ENCODE measurements around the gene MX1.

Gene MX1

GRCh38 chr21:41483973-41484372 is 57.9 kb downstream of the MX1 start:
- Histone ChIP-seq H3K27me3 (ENCODE audit: insufficient read depth, low read length) (no peaks in the 10 kb centered on the region), H3K9ac (ENCODE audit: low read depth, low read length) (no peak overlapping the region), H3K4me3 (ENCODE audit: low read length) (no peak overlapping the region), H3K4me1 (ENCODE audit: insufficient read depth, low read length) (peaks cover 11% of the 10 kb centered on the region; the same call in 1 of the 2 replicates), H3K9me3 (ENCODE audit: insufficient read depth, low read depth, low read length) (no peaks in the 10 kb centered on the region), H3K36me3 (ENCODE audit: insufficient read depth, low read depth, low read length) (0 out of 2 replicates have a peak, but pooled peaks cover 4% of the 10 kb centered on the region), H3K27ac (ENCODE audit: low read length) (no peak overlapping the region)

- Histone ChIP-seq H3K27me3 (ENCODE audit: insufficient read depth, low read length) (no peaks in the 10 kb centered on the region), H3K4me1 (ENCODE audit: insufficient read depth, low read length) (no peaks in the 10 kb centered on the region), H3K36me3 (ENCODE audit: insufficient read depth, low read depth, low read length) (0 out of 2 replicates have a peak, but pooled peaks cover 4% of the 10 kb centered on the region), H3K27ac (ENCODE audit: low read length) (no peak overlapping the region), H3K4me3 (ENCODE audit: low read length) (no peak overlapping the region), H3K9ac (ENCODE audit: low read depth, low read length) (no peak overlapping the region), H3K9me3 (ENCODE audit: insufficient read depth, low read depth, low read length) (no peaks in the 10 kb centered on the region)
These were observed 61.0 kb downstream of the MX1 start for GRCh38 chr21:41487082-41487481.

DNA sequence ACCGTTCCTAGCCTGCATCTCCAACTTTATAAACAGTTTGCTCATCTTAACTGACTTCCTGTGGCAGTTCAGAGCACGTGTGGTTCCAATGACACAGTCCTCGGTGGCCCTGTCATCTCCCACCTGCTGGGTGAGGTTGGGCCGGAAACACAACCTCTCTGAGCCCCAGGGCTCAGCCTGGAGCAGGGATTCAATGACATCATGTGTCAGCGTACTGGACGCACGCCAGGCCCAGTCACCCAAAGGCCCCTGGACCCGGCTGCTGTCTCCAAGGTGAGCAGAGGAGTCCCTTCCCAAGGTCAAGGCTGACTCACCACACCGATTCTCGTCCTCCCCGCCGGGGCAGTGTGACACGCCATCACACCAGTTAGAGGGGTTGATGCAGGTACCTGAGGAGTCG is 62.0 kb downstream of the MX1 start:
- Histone ChIP-seq H3K4me3 (ENCODE audit: low read length) (no peak overlapping the region), H3K27me3 (ENCODE audit: insufficient read depth, low read length) (no peaks in the 10 kb centered on the region), H3K4me1 (ENCODE audit: insufficient read depth, low read length) (no peaks in the 10 kb centered on the region), H3K36me3 (ENCODE audit: insufficient read depth, low read depth, low read length) (no peaks in the 10 kb centered on the region), H3K27ac (ENCODE audit: low read length) (no peak overlapping the region), H3K9ac (ENCODE audit: low read depth, low read length) (no peak overlapping the region), H3K9me3 (ENCODE audit: insufficient read depth, low read depth, low read length) (no peaks in the 10 kb centered on the region)

- no peaks in the 10 kb centered on the region for H3K36me3 ChIP-seq (ENCODE audit: insufficient read depth, low read depth, low read length)
- H3K4me1 ChIP-seq (ENCODE audit: insufficient read depth, low read length): no peaks in the 10 kb centered on the region
- no peak overlapping the region for H3K9ac ChIP-seq (ENCODE audit: low read depth, low read length)
- no peak overlapping the region for H3K27ac ChIP-seq (ENCODE audit: low read length)
- H3K27me3 ChIP-seq (ENCODE audit: insufficient read depth, low read length): no peaks in the 10 kb centered on the region
- no peaks in the 10 kb centered on the region for H3K9me3 ChIP-seq (ENCODE audit: insufficient read depth, low read depth, low read length)
- H3K4me3 ChIP-seq (ENCODE audit: low read length): no peak overlapping the region
These were observed 63.3 kb downstream of the MX1 start for GRCh38 chr21:41489329-41489728.

DNA sequence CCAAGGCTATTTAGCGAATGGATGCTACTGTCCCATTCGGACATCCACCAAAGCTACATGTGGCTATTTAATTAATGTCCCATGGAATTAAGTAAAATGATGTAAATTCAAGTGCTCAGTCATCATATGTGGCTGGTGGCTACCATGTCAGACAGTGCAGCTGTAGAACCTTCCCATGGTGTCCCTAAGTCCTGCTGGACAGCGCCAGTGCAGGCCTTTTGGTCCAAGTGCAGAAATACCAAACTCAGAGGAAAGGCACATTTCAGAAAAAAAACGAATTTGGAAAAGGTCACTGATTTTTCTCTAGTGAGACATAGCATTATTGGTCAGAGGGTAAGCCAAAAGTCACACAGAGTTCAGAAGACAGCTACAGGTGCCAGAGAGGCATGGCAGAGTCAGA is 64.3 kb downstream of the MX1 start:
- H3K27ac ChIP-seq (ENCODE audit: low read length): no peak overlapping the region
- H3K9ac ChIP-seq (ENCODE audit: low read depth, low read length): no peak overlapping the region
- no peak overlapping the region for H3K4me3 ChIP-seq (ENCODE audit: low read length)
- H3K9me3 ChIP-seq (ENCODE audit: insufficient read depth, low read depth, low read length): no peaks in the 10 kb centered on the region
- no peaks in the 10 kb centered on the region for H3K36me3 ChIP-seq (ENCODE audit: insufficient read depth, low read depth, low read length)
- no peaks in the 10 kb centered on the region for H3K4me1 ChIP-seq (ENCODE audit: insufficient read depth, low read length)
- H3K27me3 ChIP-seq (ENCODE audit: insufficient read depth, low read length): no peaks in the 10 kb centered on the region

GRCh38 chr21:41491412-41491811 is 65.4 kb downstream of the MX1 start:
- Histone ChIP-seq H3K9ac (ENCODE audit: low read depth, low read length) (no peak overlapping the region), H3K4me1 (ENCODE audit: insufficient read depth, low read length) (no peaks in the 10 kb centered on the region), H3K27me3 (ENCODE audit: insufficient read depth, low read length) (no peaks in the 10 kb centered on the region), H3K36me3 (ENCODE audit: insufficient read depth, low read depth, low read length) (no peaks in the 10 kb centered on the region), H3K4me3 (ENCODE audit: low read length) (no peak overlapping the region), H3K27ac (ENCODE audit: low read length) (no peak overlapping the region), H3K9me3 (ENCODE audit: insufficient read depth, low read depth, low read length) (no peaks in the 10 kb centered on the region)

DNA sequence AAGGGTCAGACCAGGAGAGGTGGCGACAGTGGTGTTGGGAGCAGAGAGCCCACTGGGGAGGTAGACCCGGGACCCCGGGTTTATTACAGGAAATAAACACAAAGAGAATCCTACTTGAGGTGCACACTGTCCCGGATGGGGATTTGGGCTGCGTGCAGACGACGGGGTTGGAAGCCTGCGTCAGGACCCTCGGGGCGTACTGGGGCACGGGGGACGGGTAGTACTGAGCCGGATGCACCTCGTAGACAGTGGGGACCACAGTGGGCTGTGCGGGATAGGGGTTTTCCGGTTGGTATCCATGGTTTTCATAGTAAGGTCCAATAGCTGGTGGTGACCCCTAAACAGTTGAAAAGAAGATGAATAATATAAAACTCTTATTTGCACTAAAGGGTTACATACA is 68.2 kb downstream of the MX1 start:
- Histone ChIP-seq H3K36me3 (ENCODE audit: insufficient read depth, low read depth, low read length) (no peaks in the 10 kb centered on the region), H3K9me3 (ENCODE audit: insufficient read depth, low read depth, low read length) (no peaks in the 10 kb centered on the region), H3K4me1 (ENCODE audit: insufficient read depth, low read length) (no peaks in the 10 kb centered on the region), H3K4me3 (ENCODE audit: low read length) (no peak overlapping the region), H3K9ac (ENCODE audit: low read depth, low read length) (no peak overlapping the region), H3K27me3 (ENCODE audit: insufficient read depth, low read length) (no peaks in the 10 kb centered on the region), H3K27ac (ENCODE audit: low read length) (no peak overlapping the region)

DNA sequence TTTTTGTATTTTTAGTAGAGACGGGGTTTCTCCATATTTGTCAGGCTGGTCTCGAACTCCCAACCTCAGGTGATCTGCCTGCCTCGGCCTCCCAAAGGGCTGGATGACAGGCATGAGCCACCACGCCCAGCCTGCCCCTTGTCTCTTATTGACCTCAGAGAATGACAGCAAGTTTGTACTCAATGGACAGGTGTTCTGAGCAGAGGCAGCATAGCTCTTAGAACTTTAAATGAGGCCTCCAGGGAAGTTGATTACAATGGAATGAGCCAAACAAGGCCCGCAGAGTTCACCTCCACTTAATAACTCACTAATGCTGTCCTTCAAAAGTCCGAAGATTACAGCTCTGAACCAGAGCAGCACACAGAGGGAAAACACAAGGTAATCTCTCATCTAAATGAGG is 71.0 kb downstream of the MX1 start:
- H3K9me3 ChIP-seq (ENCODE audit: insufficient read depth, low read depth, low read length): no peaks in the 10 kb centered on the region
- H3K27ac ChIP-seq (ENCODE audit: low read length): no peak overlapping the region
- H3K4me1 ChIP-seq (ENCODE audit: insufficient read depth, low read length): no peaks in the 10 kb centered on the region
- H3K9ac ChIP-seq (ENCODE audit: low read depth, low read length): no peak overlapping the region
- H3K36me3 ChIP-seq (ENCODE audit: insufficient read depth, low read depth, low read length): no peaks in the 10 kb centered on the region
- no peak overlapping the region for H3K4me3 ChIP-seq (ENCODE audit: low read length)
- no peaks in the 10 kb centered on the region for H3K27me3 ChIP-seq (ENCODE audit: insufficient read depth, low read length)

DNA sequence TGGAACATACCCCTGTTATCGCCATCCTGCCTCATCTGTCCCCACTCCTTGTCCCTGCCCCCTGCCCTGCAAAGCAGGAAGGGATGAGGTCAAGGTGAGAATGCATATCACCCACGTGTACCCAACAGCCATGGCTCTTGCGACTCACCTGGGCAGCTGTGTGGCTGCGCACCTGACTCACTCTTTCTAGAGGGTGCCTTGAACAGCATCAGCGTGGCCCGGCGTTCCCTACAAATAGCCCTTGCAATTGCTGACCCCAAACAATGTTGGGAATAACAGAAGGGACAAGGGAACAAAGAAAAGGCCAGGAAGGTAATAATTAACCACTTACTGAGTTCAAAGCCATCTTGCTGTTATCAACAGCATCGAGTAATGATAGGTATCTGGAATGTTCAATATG is 71.7 kb downstream of the MX1 start:
- no peaks in the 10 kb centered on the region for H3K4me1 ChIP-seq (ENCODE audit: insufficient read depth, low read length)
- H3K36me3 ChIP-seq (ENCODE audit: insufficient read depth, low read depth, low read length): no peaks in the 10 kb centered on the region
- H3K9me3 ChIP-seq (ENCODE audit: insufficient read depth, low read depth, low read length): no peaks in the 10 kb centered on the region
- no peak overlapping the region for H3K9ac ChIP-seq (ENCODE audit: low read depth, low read length)
- no peaks in the 10 kb centered on the region for H3K27me3 ChIP-seq (ENCODE audit: insufficient read depth, low read length)
- H3K27ac ChIP-seq (ENCODE audit: low read length): no peak overlapping the region
- H3K4me3 ChIP-seq (ENCODE audit: low read length): no peak overlapping the region

- Histone ChIP-seq H3K4me1 (ENCODE audit: insufficient read depth, low read length) (no peaks in the 10 kb centered on the region), H3K9ac (ENCODE audit: low read depth, low read length) (no peak overlapping the region), H3K9me3 (ENCODE audit: insufficient read depth, low read depth, low read length) (no peaks in the 10 kb centered on the region), H3K4me3 (ENCODE audit: low read length) (no peak overlapping the region), H3K27ac (ENCODE audit: low read length) (no peak overlapping the region), H3K27me3 (ENCODE audit: insufficient read depth, low read length) (peaks cover 10% of the 10 kb centered on the region), H3K36me3 (ENCODE audit: insufficient read depth, low read depth, low read length) (no peaks in the 10 kb centered on the region)
These were observed 73.9 kb downstream of the MX1 start for GRCh38 chr21:41499920-41500319.

- H3K4me1 ChIP-seq (ENCODE audit: insufficient read depth, low read length): no peaks in the 10 kb centered on the region
- no peak overlapping the region for H3K27ac ChIP-seq (ENCODE audit: low read length)
- no peaks in the 10 kb centered on the region for H3K9me3 ChIP-seq (ENCODE audit: insufficient read depth, low read depth, low read length)
- no peak overlapping the region for H3K4me3 ChIP-seq (ENCODE audit: low read length)
- H3K27me3 ChIP-seq (ENCODE audit: insufficient read depth, low read length): peaks cover 15% of the 10 kb centered on the region
- H3K9ac ChIP-seq (ENCODE audit: low read depth, low read length): no peak overlapping the region
- H3K36me3 ChIP-seq (ENCODE audit: insufficient read depth, low read depth, low read length): no peaks in the 10 kb centered on the region
These were observed 74.3 kb downstream of the MX1 start for GRCh38 chr21:41500363-41500762.

GRCh38 chr21:41500931-41501381 is 74.9 kb downstream of the MX1 start:
- H3K4me1 ChIP-seq (ENCODE audit: insufficient read depth, low read length): no peaks in the 10 kb centered on the region

GRCh38 chr21:41501919-41502318 is 75.9 kb downstream of the MX1 start:
- no peak overlapping the region for H3K27ac ChIP-seq (ENCODE audit: low read length)

More at GRCh38 chr21:41500931-41501381, 74.9 kb downstream of the MX1 start:
- Histone ChIP-seq H3K9me3 (ENCODE audit: insufficient read depth, low read depth, low read length) (no peaks in the 10 kb centered on the region), H3K4me3 (ENCODE audit: low read length) (no peak overlapping the region), H3K27me3 (ENCODE audit: insufficient read depth, low read length) (peaks cover 21% of the 10 kb centered on the region), H3K36me3 (ENCODE audit: insufficient read depth, low read depth, low read length) (no peaks in the 10 kb centered on the region), H3K27ac (ENCODE audit: low read length) (no peak overlapping the region), H3K9ac (ENCODE audit: low read depth, low read length) (no peak overlapping the region)

More at GRCh38 chr21:41501919-41502318, 75.9 kb downstream of the MX1 start:
- H3K9me3 ChIP-seq (ENCODE audit: insufficient read depth, low read depth, low read length): no peaks in the 10 kb centered on the region
- H3K27me3 ChIP-seq (ENCODE audit: insufficient read depth, low read length): peaks cover 30% of the 10 kb centered on the region
- H3K9ac ChIP-seq (ENCODE audit: low read depth, low read length): no peak overlapping the region
- H3K36me3 ChIP-seq (ENCODE audit: insufficient read depth, low read depth, low read length): no peaks in the 10 kb centered on the region
- H3K4me3 ChIP-seq (ENCODE audit: low read length): no peak overlapping the region
- H3K4me1 ChIP-seq (ENCODE audit: insufficient read depth, low read length): no peaks in the 10 kb centered on the region
